IPS-18c (cell line): Measurements from ENCODE around the gene PPDPF.
A peak's percentile ranks its signal among the peaks of the same experiment; 100 is the strongest.

Source experiments
- H3K4me3 ChIP-seq: 2 replicates; pipeline ENCODE4 v1.7.0; 2013; ENCODE audit warnings: low read depth, mild to moderate bottlenecking, low read length, moderate library complexity; ENCODE audit not compliant: insufficient read depth
- H3K9me3 ChIP-seq: one replicate; pipeline ENCODE4 v1.6.1; 2013; ENCODE audit warnings: mild to moderate bottlenecking, low read length, moderate library complexity; ENCODE audit not compliant: control insufficient read depth, insufficient read depth

PPDPF gene

GRCh38 chr20:63529180-63529860, 8.8 kb downstream of the PPDPF start:
- H3K4me3 ChIP-seq, result no peak overlapping the region
- H3K9me3 ChIP-seq, result no peaks in the 10 kb centered on the region

DNA sequence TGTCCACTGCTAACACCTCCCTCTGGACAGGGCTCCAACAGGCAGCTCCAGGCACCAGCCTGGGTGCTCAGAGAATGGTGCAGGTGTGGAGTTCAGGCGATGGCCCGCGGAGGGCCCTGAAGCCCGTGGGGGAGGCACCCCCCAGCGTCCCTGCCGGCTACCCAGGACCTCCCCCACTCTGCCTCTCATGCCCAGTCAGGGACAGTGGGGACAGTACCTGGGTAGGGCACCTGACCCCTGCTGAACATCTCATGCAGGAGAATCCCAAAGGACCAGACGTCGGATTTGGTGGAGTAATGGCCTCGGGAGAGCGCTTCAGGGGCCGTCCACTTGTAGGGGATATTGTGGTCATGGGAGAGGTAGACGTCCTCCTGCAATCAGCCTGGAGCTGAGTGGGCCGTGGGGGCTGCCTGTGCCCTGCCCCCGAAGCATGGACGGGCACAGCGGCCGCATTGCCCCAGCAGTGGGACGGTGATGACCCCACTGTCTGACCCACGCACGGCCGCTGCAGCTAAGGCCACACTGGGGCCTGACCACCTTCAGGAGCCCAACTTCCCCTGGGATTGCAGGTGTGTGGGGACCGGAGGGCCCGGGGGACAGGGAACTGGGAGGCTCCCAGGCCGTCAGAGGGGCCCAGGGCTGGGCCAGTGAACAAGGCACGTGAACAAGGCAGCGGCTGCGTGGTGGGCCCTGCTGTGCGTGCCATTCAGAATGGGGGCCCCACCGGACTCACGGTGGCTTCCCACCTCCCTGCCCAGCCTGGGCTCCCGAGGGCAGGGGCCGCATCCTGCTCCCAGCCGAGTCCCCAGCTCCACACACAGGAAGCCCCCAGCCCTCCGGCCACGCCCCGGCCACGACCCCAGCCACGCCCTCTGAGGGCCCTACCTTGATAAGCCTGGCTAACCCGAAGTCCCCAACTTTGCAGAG, 9.6 kb downstream of the PPDPF start:
- Histone ChIP-seq H3K9me3 (no peaks in the 10 kb centered on the region), H3K4me3 (no peak overlapping the region)

GRCh38 chr20:63530788-63531160, 10.2 kb downstream of the PPDPF start:
- H3K9me3 ChIP-seq, result no peaks in the 10 kb centered on the region
- no peak overlapping the region for H3K4me3 ChIP-seq

- Histone ChIP-seq H3K9me3 (no peaks in the 10 kb centered on the region), H3K4me3 (no peak overlapping the region)
Observed at GRCh38 chr20:63531686-63532448, 11.3 kb downstream of the PPDPF start.

GRCh38 chr20:63532449-63532971, 11.9 kb downstream of the PPDPF start:
- no peak overlapping the region for H3K4me3 ChIP-seq
- H3K9me3 ChIP-seq, result no peaks in the 10 kb centered on the region

GRCh38 chr20:63533388-63533787, 12.8 kb downstream of the PPDPF start:
- no peak overlapping the region for H3K4me3 ChIP-seq
- H3K9me3 ChIP-seq, result no peaks in the 10 kb centered on the region

GRCh38 chr20:63533871-63534393, 13.4 kb downstream of the PPDPF start:
- no peak overlapping the region for H3K4me3 ChIP-seq

DNA sequence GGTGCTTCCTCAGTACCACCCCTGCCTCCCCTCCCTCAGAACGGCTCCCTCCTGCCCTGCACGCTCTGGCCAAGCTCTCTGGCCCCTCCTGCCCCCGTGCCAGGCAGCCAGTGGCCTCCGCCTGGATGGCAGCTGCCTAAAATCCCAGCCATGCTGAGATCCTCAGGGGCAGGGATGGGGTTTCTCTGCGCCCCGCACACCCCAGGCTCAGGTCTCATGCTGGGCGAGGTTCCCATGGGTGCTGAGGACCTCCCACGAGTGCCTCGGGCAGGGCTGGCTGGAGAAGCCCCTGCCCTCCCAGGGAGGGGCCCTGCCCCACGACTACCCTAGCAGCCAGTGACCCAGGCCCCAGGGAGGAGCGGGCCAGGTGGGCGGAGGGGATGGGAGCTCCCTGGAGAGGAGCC, 13.9 kb downstream of the PPDPF start:
- Histone ChIP-seq H3K4me3 (no peak overlapping the region), H3K9me3 (no peaks in the 10 kb centered on the region)

More at GRCh38 chr20:63533871-63534393, 13.4 kb downstream of the PPDPF start:
- H3K9me3 ChIP-seq, result no peaks in the 10 kb centered on the region

DNA sequence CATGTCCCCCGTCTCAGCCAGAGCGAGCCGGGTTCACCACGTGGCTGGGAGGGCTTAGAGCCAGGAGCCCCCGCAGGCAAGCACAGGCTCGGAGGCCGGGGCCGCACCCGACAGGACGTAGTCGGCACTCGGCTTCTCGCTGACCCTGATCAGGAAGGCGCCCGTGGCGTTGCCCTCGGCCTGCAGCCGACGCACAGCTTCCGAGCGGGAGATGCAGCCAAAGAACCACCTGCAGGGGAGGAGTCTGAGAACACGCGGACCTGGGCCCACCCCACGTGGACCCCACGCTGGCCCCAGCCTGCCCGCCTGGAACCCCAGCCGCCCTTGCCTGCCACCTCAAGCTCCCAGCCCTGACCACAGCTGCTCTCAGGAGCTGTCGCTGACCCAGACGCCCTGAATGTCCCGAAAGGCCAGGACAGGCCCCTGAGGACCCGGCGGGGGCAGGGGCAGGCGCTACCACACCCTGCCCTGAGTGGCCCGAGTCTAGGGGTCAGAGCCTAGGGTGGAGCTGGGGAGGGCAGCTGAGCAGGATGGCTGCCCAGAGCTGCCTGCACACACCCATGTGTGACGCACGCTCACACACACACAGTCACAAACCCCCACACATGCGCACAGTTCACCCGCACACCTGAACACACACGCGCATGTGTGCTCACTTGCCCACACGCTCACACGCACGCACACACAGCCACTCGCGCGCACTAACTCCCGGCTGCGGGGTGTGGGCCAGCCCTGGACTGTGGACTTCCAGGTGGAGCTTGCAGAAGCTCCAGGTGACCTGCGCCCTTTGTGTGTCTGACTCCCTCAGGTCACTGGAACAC, 14.5 kb downstream of the PPDPF start:
- no peaks in the 10 kb centered on the region for H3K9me3 ChIP-seq
- no peak overlapping the region for H3K4me3 ChIP-seq

- H3K4me3 ChIP-seq, result no peak overlapping the region
- no peaks in the 10 kb centered on the region for H3K9me3 ChIP-seq
Observed at GRCh38 chr20:63536241-63536977, 15.8 kb downstream of the PPDPF start.

- Histone ChIP-seq H3K4me3 (peak within 1 kb of the TSS; percentile 2), H3K9me3 (no peaks in the 10 kb centered on the region)
Observed at GRCh38 chr20:63536997-63537524, 16.5 kb downstream of the PPDPF start, which contains the start of gene PTK6. PTK6 (minus strand) TSS chr20:63537376; CDS start chr20:63537314, 62 bp downstream.

DNA sequence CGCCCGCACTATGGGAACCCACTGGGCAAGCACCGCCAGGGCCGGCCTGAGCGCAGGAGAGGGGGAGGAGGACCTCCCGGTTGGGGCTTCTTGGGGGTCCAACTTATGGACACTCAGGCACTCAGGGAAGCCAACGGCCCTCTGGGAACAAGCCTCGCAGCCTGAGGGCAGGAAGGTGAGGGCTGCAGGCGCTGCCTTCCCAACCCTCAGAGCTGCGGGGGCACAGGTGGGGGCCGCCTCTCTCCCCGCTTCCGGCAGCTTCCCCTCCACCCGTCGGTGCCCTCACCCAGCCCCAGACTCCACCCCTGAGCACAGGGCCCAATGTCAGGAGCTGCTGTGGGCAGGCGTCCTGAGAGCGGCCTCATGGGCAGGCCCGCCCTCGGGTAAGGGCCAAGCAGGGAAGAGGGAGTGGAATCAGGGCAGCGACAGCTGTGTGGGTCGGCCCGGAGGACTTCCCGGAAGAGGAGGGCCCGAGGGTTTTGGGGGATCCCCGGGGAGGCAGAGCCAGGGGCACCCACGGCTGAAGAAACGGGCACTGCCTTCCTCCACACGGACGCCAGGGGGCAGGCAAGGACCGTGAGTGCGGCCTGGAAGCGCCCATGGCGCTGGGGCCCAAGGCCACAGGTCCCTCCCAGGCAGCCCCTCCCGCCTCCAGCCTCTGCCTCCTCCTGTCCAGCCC, 17.1 kb downstream of the PPDPF start:
- H3K9me3 ChIP-seq, result no peaks in the 10 kb centered on the region
- H3K4me3 ChIP-seq, result peak overlapping the region; percentile 2

- Histone ChIP-seq H3K9me3 (no peaks in the 10 kb centered on the region), H3K4me3 (peak overlapping the region; percentile 2; the same call in 1 of the 2 replicates)
Observed at GRCh38 chr20:63538204-63539091, 17.9 kb downstream of the PPDPF start.

DNA sequence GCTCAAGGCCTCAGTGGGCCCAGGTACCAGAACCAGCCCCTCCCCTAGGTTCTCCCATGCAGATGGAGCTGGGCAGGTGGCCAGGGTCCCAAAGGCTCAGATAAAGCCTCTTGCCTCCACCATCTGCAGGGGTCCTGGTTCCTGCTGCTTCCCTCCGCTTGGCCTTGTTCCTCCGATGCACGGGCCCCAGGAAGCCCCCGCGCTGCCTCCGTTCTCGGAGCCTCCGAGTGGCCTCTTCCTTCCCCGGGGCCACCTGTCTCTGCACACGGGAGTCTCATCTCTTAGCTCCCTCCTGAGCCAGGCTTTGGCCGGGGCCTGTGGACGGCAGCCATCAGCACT, 18.5 kb downstream of the PPDPF start:
- no peak overlapping the region for H3K4me3 ChIP-seq

More for the DNA sequence above, 18.5 kb downstream of the PPDPF start:
- H3K9me3 ChIP-seq, result no peaks in the 10 kb centered on the region
